Measurements from ENCODE around the gene VWF. TPM values are rescaled to one million over a fixed set of nuclear protein-coding genes. Genes with fewer than 3 reads are reported as not detected.

VWF gene
- total and polyA plus RNA-seq, 2 donors (not counting 3 experiments of a cell fraction or from before 2014, with no cell fraction given): 1,041 to 2,328 TPM

DNA sequence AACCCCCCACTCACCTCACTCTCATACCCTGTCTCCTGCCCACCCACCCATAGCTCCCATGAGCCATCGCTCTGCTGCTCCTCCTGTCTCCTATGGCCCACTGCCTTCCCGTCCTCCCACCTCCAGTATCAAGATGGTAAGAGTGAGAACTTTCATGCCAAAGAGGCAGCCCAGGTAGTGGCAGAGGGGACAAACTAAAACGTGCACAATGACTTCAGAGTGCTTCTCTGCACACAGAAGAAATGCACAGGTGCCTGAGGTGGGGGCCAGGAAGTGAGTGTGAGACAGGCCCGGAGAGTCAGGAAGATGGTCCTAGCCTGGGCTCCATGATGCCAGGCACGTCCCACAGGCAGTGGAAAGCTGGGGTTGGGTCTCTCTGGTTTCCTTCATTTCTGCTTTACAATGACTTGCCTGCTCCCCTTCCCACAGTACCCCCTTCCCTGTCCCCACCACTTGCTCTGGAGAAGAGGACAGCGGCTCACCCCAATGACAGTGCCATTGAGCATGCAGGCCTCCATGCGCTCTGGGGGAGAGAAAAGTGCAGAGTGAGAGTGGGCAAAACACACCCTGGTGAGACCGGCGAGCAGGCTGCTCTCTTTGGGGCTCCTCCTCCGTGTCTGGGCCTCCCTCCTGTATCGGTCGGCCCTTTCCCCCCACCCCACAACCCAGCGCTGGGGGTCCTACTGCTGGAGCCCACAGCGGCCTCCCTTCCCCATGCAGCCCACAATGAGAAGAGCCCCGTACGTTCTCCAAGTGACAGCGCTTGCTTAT, 156.6 kb downstream of the VWF start:
- dilution Hi-C loops (cut with MboI; ENCODE audit: extremely low pct_ligation_motif_present, low sequenced_read_pairs): no loop called here
- no peak overlapping the region for H3K4me2 ChIP-seq (ENCODE audit: insufficient read depth, low read length)
- H3K4me3 ChIP-seq (replicated peaks in 1 of 3; ENCODE audit: insufficient read depth in 1 of 3, low read depth in 1 of 3, low read length in 3 of 3): no peak overlapping the region
- H3K4me1 ChIP-seq (ENCODE audit: control insufficient read depth, extremely low read depth, insufficient read depth, low read length): peaks cover 4% of the 10 kb centered on the region
- ChIA-PET POLR2A (no interaction called here), CTCF (no interaction called here)
- TF ChIP-seq, protein P1, sequence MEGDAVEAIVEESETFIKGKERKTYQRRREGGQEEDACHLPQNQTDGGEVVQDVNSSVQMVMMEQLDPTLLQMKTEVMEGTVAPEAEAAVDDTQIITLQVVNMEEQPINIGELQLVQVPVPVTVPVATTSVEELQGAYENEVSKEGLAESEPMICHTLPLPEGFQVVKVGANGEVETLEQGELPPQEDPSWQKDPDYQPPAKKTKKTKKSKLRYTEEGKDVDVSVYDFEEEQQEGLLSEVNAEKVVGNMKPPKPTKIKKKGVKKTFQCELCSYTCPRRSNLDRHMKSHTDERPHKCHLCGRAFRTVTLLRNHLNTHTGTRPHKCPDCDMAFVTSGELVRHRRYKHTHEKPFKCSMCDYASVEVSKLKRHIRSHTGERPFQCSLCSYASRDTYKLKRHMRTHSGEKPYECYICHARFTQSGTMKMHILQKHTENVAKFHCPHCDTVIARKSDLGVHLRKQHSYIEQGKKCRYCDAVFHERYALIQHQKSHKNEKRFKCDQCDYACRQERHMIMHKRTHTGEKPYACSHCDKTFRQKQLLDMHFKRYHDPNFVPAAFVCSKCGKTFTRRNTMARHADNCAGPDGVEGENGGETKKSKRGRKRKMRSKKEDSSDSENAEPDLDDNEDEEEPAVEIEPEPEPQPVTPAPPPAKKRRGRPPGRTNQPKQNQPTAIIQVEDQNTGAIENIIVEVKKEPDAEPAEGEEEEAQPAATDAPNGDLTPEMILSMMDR (IDR thresholded peaks at IDR 0.05; ENCODE audit: extremely low read depth in 1 of 2, insufficient read depth in 1 of 2, low read depth in 1 of 2, low read length in 2 of 2): no peak
- TF ChIP-seq POLR2A (IDR thresholded peaks at IDR 0.05; ENCODE audit: low read depth, low read length) (no peak), POLR2AphosphoS5 (IDR thresholded peaks at IDR 0.05; ENCODE audit: insufficient read depth, low read depth, low read length) (no peak), FOS (IDR thresholded peaks at IDR 0.05; ENCODE audit: borderline replicate concordance, insufficient read depth, low read length) (no peak)
- H3K27ac ChIP-seq (ENCODE audit: insufficient read depth, low read depth, low read length): no peak overlapping the region
- DNase-seq (ENCODE audit: low read depth, low spot score): no peak
- peaks cover 10% of the 10 kb centered on the region for H4K20me1 ChIP-seq (replicated peaks; ENCODE audit: control insufficient read depth, extremely low read depth, insufficient read depth, low read length)
- peaks cover 48 to 79% of the 10 kb centered on the region in 2 experiments for H3K36me3 ChIP-seq (ENCODE audit: control insufficient read depth in 2 of 2, extremely low read depth in 1 of 2, insufficient read depth in 2 of 2, low read length in 2 of 2)
- no peaks in the 10 kb centered on the region for H3K9me1 ChIP-seq (replicated peaks; ENCODE audit: control insufficient read depth, extremely low read depth, insufficient read depth, low read length)
- H3K79me2 ChIP-seq (ENCODE audit: control insufficient read depth, insufficient read depth, low read length): peaks cover 5% of the 10 kb centered on the region
- no peaks in the 10 kb centered on the region for H3K9me3 ChIP-seq (replicated peaks; ENCODE audit: control insufficient read depth, insufficient read depth, low read length)
- H3K27me3 ChIP-seq (ENCODE audit: control insufficient read depth in 2 of 2, insufficient read depth in 2 of 2, low read length in 2 of 2): no peaks in the 10 kb centered on the region
- no peak overlapping the region for H3K9ac ChIP-seq (replicated peaks; ENCODE audit: extremely low read depth, insufficient read depth, low read length)
- no peak for FAIRE-seq
- intact Hi-C loops (cut with micrococcal nuclease): no loop called here
- no peak overlapping the region for H2AFZ ChIP-seq (ENCODE audit: low read depth, low read length)
- BruUV-seq (replicated peaks): no TSS peak

All from endothelial cell of umbilical vein (primary cell).